Fibroblast of lung (primary cell): Measurements from ENCODE around the gene TKFC.

Source experiments
- EZH2 ChIP-seq: IDR thresholded peaks from 2 replicates; pipeline ENCODE4 v1.5.1; 2012; ENCODE audit warnings: low read length, control low read depth, mild to moderate bottlenecking; ENCODE audit errors: missing control alignments
- TF ChIP-seq, protein P1 (sequence below), 2 donors: IDR thresholded peaks in 1 of 2; conservative IDR thresholded peaks in 1 of 2; 1 replicate in 1 of 2; 2 replicates in 1 of 2; pipeline ENCODE4 v1.5.1; 2011 to 2012; ENCODE audit warnings: low read length in 2 of 2, control low read depth in 1 of 2, inconsistent platforms in 1 of 2, low read depth in 1 of 2, mild to moderate bottlenecking in 1 of 2

DNA sequence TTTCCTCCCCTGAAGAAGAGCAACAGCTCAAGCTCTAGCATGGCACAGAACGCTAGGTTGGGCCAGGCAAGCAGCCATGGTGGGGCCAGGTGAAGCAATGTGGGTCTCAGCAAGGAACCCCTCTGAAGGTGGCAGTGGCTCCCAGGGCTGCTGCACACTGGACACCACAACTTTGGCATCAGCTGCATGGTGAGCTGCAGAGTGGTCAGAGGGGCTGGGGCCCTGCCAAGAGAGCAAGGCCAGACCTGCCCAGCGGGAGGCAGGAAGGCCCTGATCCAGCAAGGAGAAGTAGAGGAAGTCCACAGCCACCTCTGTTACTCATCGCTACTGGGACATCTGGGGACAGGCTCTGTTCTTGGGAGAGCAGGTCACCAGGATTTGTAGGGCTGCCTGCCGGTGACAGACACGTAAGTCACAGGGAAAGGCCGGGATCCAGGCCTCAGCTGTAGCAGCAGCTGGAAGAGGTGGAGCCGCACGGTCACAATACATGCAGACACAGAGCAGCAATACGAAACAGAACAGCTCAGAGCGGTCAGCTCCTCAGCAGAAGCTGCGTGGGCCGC, 16.2 kb downstream of the TKFC start:
- TF ChIP-seq, protein P1, sequence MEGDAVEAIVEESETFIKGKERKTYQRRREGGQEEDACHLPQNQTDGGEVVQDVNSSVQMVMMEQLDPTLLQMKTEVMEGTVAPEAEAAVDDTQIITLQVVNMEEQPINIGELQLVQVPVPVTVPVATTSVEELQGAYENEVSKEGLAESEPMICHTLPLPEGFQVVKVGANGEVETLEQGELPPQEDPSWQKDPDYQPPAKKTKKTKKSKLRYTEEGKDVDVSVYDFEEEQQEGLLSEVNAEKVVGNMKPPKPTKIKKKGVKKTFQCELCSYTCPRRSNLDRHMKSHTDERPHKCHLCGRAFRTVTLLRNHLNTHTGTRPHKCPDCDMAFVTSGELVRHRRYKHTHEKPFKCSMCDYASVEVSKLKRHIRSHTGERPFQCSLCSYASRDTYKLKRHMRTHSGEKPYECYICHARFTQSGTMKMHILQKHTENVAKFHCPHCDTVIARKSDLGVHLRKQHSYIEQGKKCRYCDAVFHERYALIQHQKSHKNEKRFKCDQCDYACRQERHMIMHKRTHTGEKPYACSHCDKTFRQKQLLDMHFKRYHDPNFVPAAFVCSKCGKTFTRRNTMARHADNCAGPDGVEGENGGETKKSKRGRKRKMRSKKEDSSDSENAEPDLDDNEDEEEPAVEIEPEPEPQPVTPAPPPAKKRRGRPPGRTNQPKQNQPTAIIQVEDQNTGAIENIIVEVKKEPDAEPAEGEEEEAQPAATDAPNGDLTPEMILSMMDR (conservative IDR thresholded peaks at IDR 0.05 in 1 of 2, IDR thresholded peaks at IDR 0.05 in 1 of 2; ENCODE audit: low read depth in 1 of 2, low read length in 2 of 2) = no peak
- TF ChIP-seq EZH2 = no peak
